Measurements from ENCODE around the gene NIPBL. TPM values are rescaled to one million over a fixed set of nuclear protein-coding genes. Genes with fewer than 3 reads are reported as not detected.

NIPBL gene
- total and polyA plus RNA-seq, 5 donors from 2014 or later = 12.5 to 132 (median 17.4) TPM

GRCh38 chr5:36943584-36943983 is 67.0 kb downstream of the NIPBL start:
- peaks cover 47 to 64% (median 55%) of the 10 kb centered on the region in 4 donors for H3K4me1 Mint-ChIP-seq

DNA sequence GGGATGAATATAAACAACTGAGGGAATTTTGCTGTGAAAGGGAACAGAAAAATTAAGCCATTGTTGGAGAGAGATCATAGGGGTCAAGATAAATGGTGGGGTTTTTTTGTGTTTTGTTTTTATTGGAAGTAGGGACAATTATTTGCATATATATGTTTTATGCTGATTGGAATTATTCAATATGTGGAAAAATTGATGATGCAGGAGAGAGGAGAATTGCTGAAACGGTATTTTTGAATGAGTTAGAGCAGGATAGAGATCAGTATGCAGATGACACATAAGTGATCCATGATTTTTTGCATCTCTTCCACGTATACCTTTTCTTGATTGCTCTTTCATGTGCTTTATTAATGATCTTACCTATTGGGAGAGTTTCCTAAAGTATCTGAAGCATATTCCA is 67.5 kb downstream of the NIPBL start:
- Histone ChIP-seq H3K9me3 (ENCODE audit: control insufficient read depth in 2 of 2, low read length in 2 of 2) (no peaks in the 10 kb centered on the region), H3K27me3 (ENCODE audit: control insufficient read depth, insufficient read depth, low read length) (no peaks in the 10 kb centered on the region), H3K4me1 (ENCODE audit: control insufficient read depth, insufficient read depth, low read length, poor library complexity, severe bottlenecking) (peaks cover 4% of the 10 kb centered on the region), H3K36me3 (ENCODE audit: control insufficient read depth, insufficient read depth, low read length) (peaks cover 5% of the 10 kb centered on the region), H3K27ac (ENCODE audit: insufficient read depth, low read length, poor library complexity, severe bottlenecking) (no peak overlapping the region), H3K4me3 (ENCODE audit: low read depth, low read length) (no peak overlapping the region)
- Mint-ChIP-seq H3K27me3 (no peaks in the 10 kb centered on the region), H3K36me3 (no peaks in the 10 kb centered on the region), H3K4me3 (no peak overlapping the region), H3K9me3 (no peaks in the 10 kb centered on the region), H3K27ac (no peak overlapping the region), H3K4me1 (peaks cover 50 to 65% (median 55%) of the 10 kb centered on the region in 4 donors)
- ATAC-seq (ENCODE audit: low read depth in 2 of 2) (no peak), DNase-seq (no peak)

More at GRCh38 chr5:36943584-36943983, 67.0 kb downstream of the NIPBL start:
- no peaks in the 10 kb centered on the region for H3K9me3 Mint-ChIP-seq
- ATAC-seq (ENCODE audit: low read depth in 2 of 2) (no peak), DNase-seq (no peak)
- H3K27me3 ChIP-seq (ENCODE audit: control insufficient read depth, insufficient read depth, low read length) = no peaks in the 10 kb centered on the region
- H3K27ac Mint-ChIP-seq = peak overlapping the region in 1 of 3 donors; percentile 2
- H3K27ac ChIP-seq (ENCODE audit: insufficient read depth, low read length, poor library complexity, severe bottlenecking) = no peak overlapping the region
- no peak overlapping the region for H3K4me3 ChIP-seq (ENCODE audit: low read depth, low read length)
- H3K36me3 Mint-ChIP-seq = no peaks in the 10 kb centered on the region
- no peak overlapping the region for H3K4me3 Mint-ChIP-seq
- no peaks in the 10 kb centered on the region for H3K9me3 ChIP-seq (ENCODE audit: control insufficient read depth in 2 of 2, low read length in 2 of 2)
- H3K27me3 Mint-ChIP-seq = no peaks in the 10 kb centered on the region
- H3K4me1 ChIP-seq (ENCODE audit: control insufficient read depth, insufficient read depth, low read length, poor library complexity, severe bottlenecking) = peaks cover 4% of the 10 kb centered on the region
- peaks cover 5% of the 10 kb centered on the region for H3K36me3 ChIP-seq (ENCODE audit: control insufficient read depth, insufficient read depth, low read length)

GRCh38 chr5:36944607-36945225 is 68.1 kb downstream of the NIPBL start:
- Mint-ChIP-seq H3K27ac (no peak overlapping the region), H3K4me3 (peak overlapping the region in 1 of 4 donors; percentile 43)
- ATAC-seq (ENCODE audit: low read depth in 2 of 2) = no peak

GRCh38 chr5:36945687-36946086 is 69.1 kb downstream of the NIPBL start:
- ATAC-seq (ENCODE audit: low read depth in 2 of 2) (no peak), DNase-seq (no peak)
- Mint-ChIP-seq H3K4me3 (no peak overlapping the region), H3K4me1 (peaks cover 47 to 66% (median 52%) of the 10 kb centered on the region in 4 donors), H3K27ac (no peak overlapping the region), H3K27me3 (no peaks in the 10 kb centered on the region), H3K36me3 (no peaks in the 10 kb centered on the region), H3K9me3 (no peaks in the 10 kb centered on the region)
- Histone ChIP-seq H3K27ac (ENCODE audit: insufficient read depth, low read length, poor library complexity, severe bottlenecking) (no peak overlapping the region), H3K4me1 (ENCODE audit: control insufficient read depth, insufficient read depth, low read length, poor library complexity, severe bottlenecking) (peaks cover 12% of the 10 kb centered on the region), H3K27me3 (ENCODE audit: control insufficient read depth, insufficient read depth, low read length) (no peaks in the 10 kb centered on the region), H3K36me3 (ENCODE audit: control insufficient read depth, insufficient read depth, low read length) (no peaks in the 10 kb centered on the region), H3K4me3 (ENCODE audit: low read depth, low read length) (no peak overlapping the region), H3K9me3 (ENCODE audit: control insufficient read depth in 2 of 2, low read length in 2 of 2) (no peaks in the 10 kb centered on the region)

More at GRCh38 chr5:36944607-36945225, 68.1 kb downstream of the NIPBL start:
- Histone ChIP-seq H3K36me3 (ENCODE audit: control insufficient read depth, insufficient read depth, low read length) (peaks cover 2% of the 10 kb centered on the region), H3K27ac (ENCODE audit: insufficient read depth, low read length, poor library complexity, severe bottlenecking) (no peak overlapping the region), H3K4me3 (ENCODE audit: low read depth, low read length) (no peak overlapping the region), H3K4me1 (ENCODE audit: control insufficient read depth, insufficient read depth, low read length, poor library complexity, severe bottlenecking) (peaks cover 10% of the 10 kb centered on the region), H3K9me3 (ENCODE audit: control insufficient read depth in 2 of 2, low read length in 2 of 2) (no peaks in the 10 kb centered on the region), H3K27me3 (ENCODE audit: control insufficient read depth, insufficient read depth, low read length) (no peaks in the 10 kb centered on the region)
- peaks cover 47 to 65% (median 51%) of the 10 kb centered on the region in 4 donors for H3K4me1 Mint-ChIP-seq
- H3K36me3 Mint-ChIP-seq = no peaks in the 10 kb centered on the region
- H3K27me3 Mint-ChIP-seq = no peaks in the 10 kb centered on the region
- no peaks in the 10 kb centered on the region for H3K9me3 Mint-ChIP-seq
- DNase-seq = peak in 2 of 3 donors; percentile 52 to 82

DNA sequence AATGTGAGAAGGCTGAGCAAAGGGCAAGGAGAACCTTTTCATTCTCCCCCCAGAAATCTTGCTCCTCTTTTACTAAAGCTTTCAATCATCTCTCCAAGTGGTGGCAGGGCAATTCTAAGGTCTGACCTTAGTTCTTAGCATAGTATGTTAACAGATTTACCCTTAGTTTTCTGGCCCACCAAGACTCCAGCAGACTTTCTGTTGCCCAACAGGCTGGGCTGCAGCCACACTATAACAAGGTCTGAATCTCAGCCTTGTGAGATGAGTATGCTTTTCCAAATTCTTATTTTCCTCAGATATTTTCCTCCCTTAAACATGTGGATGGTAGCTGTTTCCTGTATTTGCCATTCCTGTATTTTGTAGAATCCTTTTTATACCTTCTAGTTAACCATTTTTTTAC is 69.5 kb downstream of the NIPBL start:
- Histone ChIP-seq H3K27me3 (ENCODE audit: control insufficient read depth, insufficient read depth, low read length) (no peaks in the 10 kb centered on the region), H3K4me3 (ENCODE audit: low read depth, low read length) (no peak overlapping the region), H3K9me3 (ENCODE audit: control insufficient read depth in 2 of 2, low read length in 2 of 2) (no peaks in the 10 kb centered on the region), H3K27ac (ENCODE audit: insufficient read depth, low read length, poor library complexity, severe bottlenecking) (no peak overlapping the region), H3K36me3 (ENCODE audit: control insufficient read depth, insufficient read depth, low read length) (no peaks in the 10 kb centered on the region), H3K4me1 (ENCODE audit: control insufficient read depth, insufficient read depth, low read length, poor library complexity, severe bottlenecking) (peaks cover 12% of the 10 kb centered on the region)
- Mint-ChIP-seq H3K36me3 (no peaks in the 10 kb centered on the region), H3K4me1 (peaks cover 44 to 69% (median 52%) of the 10 kb centered on the region in 4 donors), H3K9me3 (no peaks in the 10 kb centered on the region), H3K27me3 (no peaks in the 10 kb centered on the region), H3K4me3 (no peak overlapping the region), H3K27ac (peak overlapping the region in 1 of 3 donors; percentile 38)
- DNase-seq = no peak
- ATAC-seq (ENCODE audit: low read depth in 2 of 2) = no peak

- H3K9me3 ChIP-seq (ENCODE audit: control insufficient read depth in 2 of 2, low read length in 2 of 2) = no peaks in the 10 kb centered on the region
- H3K36me3 Mint-ChIP-seq = no peaks in the 10 kb centered on the region
- no peaks in the 10 kb centered on the region for H3K9me3 Mint-ChIP-seq
- H3K27me3 ChIP-seq (ENCODE audit: control insufficient read depth, insufficient read depth, low read length) = no peaks in the 10 kb centered on the region
- no peaks in the 10 kb centered on the region for H3K36me3 ChIP-seq (ENCODE audit: control insufficient read depth, insufficient read depth, low read length)
- H3K27ac ChIP-seq (ENCODE audit: insufficient read depth, low read length, poor library complexity, severe bottlenecking) = no peak overlapping the region
- H3K4me3 ChIP-seq (ENCODE audit: low read depth, low read length) = no peak overlapping the region
- no peak overlapping the region for H3K4me3 Mint-ChIP-seq
- H3K4me1 ChIP-seq (ENCODE audit: control insufficient read depth, insufficient read depth, low read length, poor library complexity, severe bottlenecking) = peaks cover 12% of the 10 kb centered on the region
- DNase-seq (no peak), ATAC-seq (ENCODE audit: low read depth in 2 of 2) (no peak)
- H3K27me3 Mint-ChIP-seq = no peaks in the 10 kb centered on the region
- no peak overlapping the region for H3K27ac Mint-ChIP-seq
- peaks cover 51 to 77% (median 59%) of the 10 kb centered on the region in 4 donors for H3K4me1 Mint-ChIP-seq
Observed at GRCh38 chr5:36948041-36948440, 71.5 kb downstream of the NIPBL start.

GRCh38 chr5:36948650-36949049 is 72.1 kb downstream of the NIPBL start:
- H3K36me3 ChIP-seq (ENCODE audit: control insufficient read depth, insufficient read depth, low read length) = no peaks in the 10 kb centered on the region
- peaks cover 46 to 76% (median 58%) of the 10 kb centered on the region in 4 donors for H3K4me1 Mint-ChIP-seq
- no peak overlapping the region for H3K4me3 Mint-ChIP-seq
- H3K27me3 ChIP-seq (ENCODE audit: control insufficient read depth, insufficient read depth, low read length) = no peaks in the 10 kb centered on the region
- no peak overlapping the region for H3K4me3 ChIP-seq (ENCODE audit: low read depth, low read length)
- H3K9me3 Mint-ChIP-seq = no peaks in the 10 kb centered on the region
- no peaks in the 10 kb centered on the region for H3K27me3 Mint-ChIP-seq
- DNase-seq (no peak), ATAC-seq (ENCODE audit: low read depth in 2 of 2) (no peak)
- H3K27ac ChIP-seq (ENCODE audit: insufficient read depth, low read length, poor library complexity, severe bottlenecking) = no peak overlapping the region
- no peak overlapping the region for H3K27ac Mint-ChIP-seq
- H3K4me1 ChIP-seq (ENCODE audit: control insufficient read depth, insufficient read depth, low read length, poor library complexity, severe bottlenecking) = peaks cover 12% of the 10 kb centered on the region
- no peaks in the 10 kb centered on the region for H3K9me3 ChIP-seq (ENCODE audit: control insufficient read depth in 2 of 2, low read length in 2 of 2)
- no peaks in the 10 kb centered on the region for H3K36me3 Mint-ChIP-seq

DNA sequence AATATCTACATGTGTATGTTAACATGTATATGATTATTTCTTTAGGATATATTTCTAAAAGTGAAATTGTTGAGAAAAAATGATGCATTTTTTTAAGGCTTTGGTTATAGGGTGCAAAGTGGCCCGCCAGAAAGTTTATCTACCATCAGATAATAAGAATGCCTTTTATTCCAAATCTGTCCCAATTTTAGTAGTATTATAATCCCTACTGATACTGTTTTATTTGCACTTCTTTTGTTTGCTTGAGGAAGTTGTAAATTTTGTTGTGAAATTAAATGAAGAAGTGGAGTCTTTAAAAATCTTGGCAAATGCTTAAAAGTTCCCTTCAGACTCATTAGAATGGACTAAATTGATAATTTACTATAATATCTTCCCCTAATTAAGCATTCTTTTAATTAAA is 73.0 kb downstream of the NIPBL start:
- peaks cover 12% of the 10 kb centered on the region for H3K4me1 ChIP-seq (ENCODE audit: control insufficient read depth, insufficient read depth, low read length, poor library complexity, severe bottlenecking)
- DNase-seq (no peak), ATAC-seq (ENCODE audit: low read depth in 2 of 2) (no peak)
- Mint-ChIP-seq H3K4me1 (peaks cover 51 to 74% (median 56%) of the 10 kb centered on the region in 4 donors), H3K27ac (no peak overlapping the region), H3K4me3 (no peak overlapping the region), H3K9me3 (no peaks in the 10 kb centered on the region), H3K27me3 (no peaks in the 10 kb centered on the region), H3K36me3 (no peaks in the 10 kb centered on the region)
- no peak overlapping the region for H3K4me3 ChIP-seq (ENCODE audit: low read depth, low read length)
- H3K27ac ChIP-seq (ENCODE audit: insufficient read depth, low read length, poor library complexity, severe bottlenecking) = no peak overlapping the region
- H3K27me3 ChIP-seq (ENCODE audit: control insufficient read depth, insufficient read depth, low read length) = no peaks in the 10 kb centered on the region
- H3K36me3 ChIP-seq (ENCODE audit: control insufficient read depth, insufficient read depth, low read length) = no peaks in the 10 kb centered on the region
- no peaks in the 10 kb centered on the region for H3K9me3 ChIP-seq (ENCODE audit: control insufficient read depth in 2 of 2, low read length in 2 of 2)
